ENCODE data around the gene VSIG4. TPM values are rescaled to one million over a fixed set of nuclear protein-coding genes. Genes with fewer than 3 reads are reported as not detected.

The VSIG4 gene
- total RNA-seq, 2 donors from 2014 or later = 72.8 to 259 TPM

GRCh38 chrX:66014556-66014955, 25.3 kb downstream of the VSIG4 start:
- intact Hi-C loops (cut with DNase I) = no loop called here
- DNase-seq (ENCODE audit: low spot score) = no peak

GRCh38 chrX:66014084-66014483, 25.8 kb downstream of the VSIG4 start:
- no peak for DNase-seq (ENCODE audit: low spot score)
- intact Hi-C loops (cut with DNase I) = no loop called here

- no peak for DNase-seq (ENCODE audit: low spot score)
- intact Hi-C loops (cut with DNase I) = no loop called here
These were observed 26.6 kb downstream of the VSIG4 start for GRCh38 chrX:66013194-66013816.

DNA sequence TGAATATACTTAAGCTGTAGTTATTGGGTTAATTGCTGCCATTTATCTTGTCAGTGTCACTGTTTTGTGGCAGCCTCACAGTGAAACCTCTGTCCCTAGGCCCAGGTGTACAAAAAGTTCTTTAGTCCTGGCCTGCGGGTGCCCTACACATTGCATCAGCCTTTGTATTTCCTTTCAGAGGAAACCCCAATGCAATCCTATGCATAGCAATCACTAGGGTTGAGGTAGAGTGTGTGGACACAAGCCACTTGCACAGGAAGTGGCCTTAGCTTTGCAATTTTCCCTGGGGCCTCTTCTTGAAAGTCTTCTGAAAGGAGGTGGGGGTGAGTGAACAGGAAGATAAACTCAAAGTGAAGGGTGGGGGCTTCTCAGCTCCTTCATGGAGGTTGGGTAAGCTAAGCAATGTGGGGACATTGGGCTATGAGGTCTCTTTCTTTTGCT, 27.8 kb downstream of the VSIG4 start:
- intact Hi-C loops (cut with DNase I) = no loop called here
- no peak for DNase-seq (ENCODE audit: low spot score)

DNA sequence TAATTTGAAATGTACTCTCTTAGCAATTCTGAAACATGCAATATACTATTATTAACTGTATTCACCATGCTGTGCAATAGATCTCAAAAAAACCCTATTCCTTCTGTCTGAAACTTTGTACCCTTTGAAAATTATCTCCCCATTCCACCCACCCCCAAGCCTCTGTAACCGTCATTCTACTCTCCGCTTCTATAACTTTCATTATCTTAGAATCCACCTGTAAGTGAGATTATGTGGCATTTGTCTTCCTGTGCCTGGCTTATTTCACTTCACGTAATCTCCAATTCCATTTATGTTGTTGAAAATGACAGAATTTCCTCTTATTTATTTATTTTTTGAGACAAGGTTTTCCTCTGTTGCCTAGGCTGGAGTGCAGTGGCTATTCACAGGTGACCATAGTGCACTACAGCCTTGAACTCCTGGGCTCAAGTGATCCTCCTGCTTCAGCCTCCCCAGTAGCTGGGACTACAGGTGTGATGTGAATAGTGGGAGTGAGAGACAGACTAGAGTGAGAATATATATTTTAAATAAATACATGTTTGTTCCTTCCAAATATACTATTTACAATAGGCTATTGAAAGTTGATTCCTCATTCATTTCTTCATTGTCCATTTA, 30.5 kb downstream of the VSIG4 start:
- intact Hi-C loops (cut with DNase I) = no loop called here
- DNase-seq (ENCODE audit: low spot score) = no peak

DNA sequence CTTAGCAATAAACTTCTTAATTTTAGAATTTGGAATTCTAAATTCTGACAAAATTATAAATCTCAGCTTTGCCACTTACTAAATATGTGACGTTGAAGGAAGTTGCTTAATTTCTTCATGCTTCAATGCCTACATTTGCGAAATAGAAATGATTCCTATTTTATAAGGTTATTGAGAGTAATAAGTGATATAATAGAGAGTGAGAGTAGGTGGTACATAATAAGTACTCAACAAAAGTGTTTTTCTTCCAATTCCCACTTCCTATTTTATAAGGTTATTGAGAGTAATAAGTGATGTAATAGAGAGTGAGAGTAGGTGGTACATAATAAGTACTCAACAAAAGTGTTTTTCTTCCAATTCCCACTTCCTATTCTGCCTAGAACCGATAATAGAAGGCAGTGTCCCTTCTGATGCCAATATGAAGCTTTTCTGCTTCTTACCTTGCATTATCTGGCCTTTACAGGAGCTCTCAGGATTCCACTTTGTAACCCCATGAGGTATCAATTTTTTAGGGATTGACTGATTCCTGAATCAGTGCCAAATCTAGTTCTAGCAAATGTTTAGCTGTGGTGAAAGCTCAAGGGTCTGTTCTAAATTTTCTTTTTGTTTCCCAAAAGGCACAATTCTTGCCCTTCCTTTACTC, 31.4 kb downstream of the VSIG4 start:
- DNase-seq (ENCODE audit: low spot score) = no peak
- intact Hi-C loops (cut with DNase I) = no loop called here

GRCh38 chrX:66007851-66008250, 32.0 kb downstream of the VSIG4 start:
- DNase-seq (ENCODE audit: low spot score) = no peak
- intact Hi-C loops (cut with DNase I) = no loop called here

DNA sequence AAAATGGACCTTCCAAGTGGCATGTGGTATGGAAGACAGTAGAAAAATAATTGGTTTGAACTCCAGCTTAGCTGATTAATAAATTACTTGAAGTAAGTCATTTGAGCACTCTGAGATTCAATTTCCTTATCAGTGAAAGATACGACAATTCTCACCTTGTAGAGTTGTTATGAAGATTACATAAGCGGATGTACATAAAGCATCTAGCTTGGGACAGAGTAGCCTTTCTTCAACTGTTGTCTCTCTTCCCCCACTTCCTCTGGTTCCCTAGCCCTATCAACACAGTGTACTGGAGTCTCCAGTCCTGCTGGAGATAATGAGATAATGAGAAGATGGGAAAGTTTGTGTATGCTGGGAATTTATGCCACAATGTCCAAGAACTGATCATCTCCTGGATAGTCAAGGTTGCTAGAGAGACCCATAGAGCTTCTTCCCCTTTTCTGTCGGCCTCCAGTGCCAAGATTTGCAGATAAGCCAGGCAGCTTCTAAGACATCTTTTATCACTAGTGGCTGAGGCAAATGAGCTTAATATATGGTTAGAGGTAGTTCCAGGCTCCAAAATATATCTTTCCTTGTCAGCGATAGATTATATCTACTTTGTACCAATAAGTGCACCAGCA, 33.9 kb downstream of the VSIG4 start:
- intact Hi-C loops (cut with DNase I) = no loop called here
- no peak for DNase-seq (ENCODE audit: low spot score)

DNA sequence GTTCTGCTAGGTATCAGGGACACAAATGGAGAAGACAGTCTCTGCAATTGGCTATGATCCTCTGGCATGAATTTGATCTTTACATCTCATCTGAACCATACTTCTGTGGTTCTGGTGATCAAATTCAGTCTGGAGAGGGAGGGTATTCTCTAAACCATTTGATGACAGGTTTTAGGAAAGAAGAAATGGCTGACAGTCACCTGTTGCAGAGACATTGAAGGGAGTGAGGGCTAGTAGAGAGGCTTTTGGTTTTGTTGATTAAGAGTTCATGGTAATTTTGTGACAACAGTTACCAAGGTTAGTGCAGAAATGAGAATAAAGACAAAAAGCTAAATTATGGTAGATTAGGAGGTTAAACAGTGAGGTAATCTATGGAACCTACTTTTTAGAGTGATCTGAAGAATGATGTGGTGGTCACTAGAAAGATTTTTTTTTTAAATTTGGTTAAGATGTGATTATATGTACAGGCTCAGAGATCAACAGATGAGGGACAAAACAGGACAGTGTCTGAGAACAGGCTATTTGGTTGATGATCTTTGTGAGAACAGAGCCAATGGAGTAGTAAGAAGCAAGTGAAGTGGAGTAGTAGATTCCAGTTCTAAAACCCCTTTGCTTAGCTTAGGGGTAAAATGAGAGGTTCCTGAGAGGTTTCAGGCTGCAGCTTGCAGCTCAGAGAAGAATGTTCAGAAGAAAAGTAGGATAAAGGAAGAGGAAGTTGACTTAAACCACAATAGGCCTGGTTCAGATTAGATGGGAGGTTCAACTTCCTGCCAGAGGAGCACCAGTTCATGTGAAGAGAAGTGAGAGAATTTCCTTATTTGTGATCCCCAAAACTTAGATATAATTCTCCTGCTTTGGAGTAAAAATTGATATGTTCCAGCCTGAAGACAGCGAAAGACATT, 34.7 kb downstream of the VSIG4 start:
- intact Hi-C loops (cut with DNase I) = no loop called here
- no peak for DNase-seq (ENCODE audit: low spot score)

- intact Hi-C loops (cut with DNase I) = loop anchor here in 1 of 2 donors (1.0 kb wide), 1 partner anchor 23 kb away; no protein-coding TSS in a partner anchor
- DNase-seq (ENCODE audit: low spot score) = no peak
These were observed 36.8 kb downstream of the VSIG4 start for GRCh38 chrX:66002824-66003680.

DNA sequence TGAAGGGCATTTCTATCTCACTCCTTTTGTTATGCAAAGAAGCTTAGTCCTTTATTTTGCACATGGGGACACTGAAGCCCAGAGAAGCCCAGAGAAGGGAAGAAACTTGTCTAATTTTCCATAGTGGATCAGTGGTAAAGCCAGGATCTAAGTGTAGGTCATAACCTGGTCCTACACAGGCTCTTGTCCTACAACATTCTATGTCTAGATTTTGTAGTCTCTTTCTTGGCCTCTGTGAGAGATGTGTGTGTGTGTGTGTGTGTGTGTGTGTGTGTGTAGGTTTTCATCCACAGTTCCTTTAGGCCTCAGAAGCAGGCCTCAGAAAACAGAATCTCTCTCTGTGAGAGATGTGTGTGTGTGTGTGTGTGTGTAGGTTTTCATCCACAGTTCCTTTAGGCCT, 38.3 kb downstream of the VSIG4 start:
- DNase-seq (ENCODE audit: low spot score) = no peak
- intact Hi-C loops (cut with DNase I) = no loop called here

DNA sequence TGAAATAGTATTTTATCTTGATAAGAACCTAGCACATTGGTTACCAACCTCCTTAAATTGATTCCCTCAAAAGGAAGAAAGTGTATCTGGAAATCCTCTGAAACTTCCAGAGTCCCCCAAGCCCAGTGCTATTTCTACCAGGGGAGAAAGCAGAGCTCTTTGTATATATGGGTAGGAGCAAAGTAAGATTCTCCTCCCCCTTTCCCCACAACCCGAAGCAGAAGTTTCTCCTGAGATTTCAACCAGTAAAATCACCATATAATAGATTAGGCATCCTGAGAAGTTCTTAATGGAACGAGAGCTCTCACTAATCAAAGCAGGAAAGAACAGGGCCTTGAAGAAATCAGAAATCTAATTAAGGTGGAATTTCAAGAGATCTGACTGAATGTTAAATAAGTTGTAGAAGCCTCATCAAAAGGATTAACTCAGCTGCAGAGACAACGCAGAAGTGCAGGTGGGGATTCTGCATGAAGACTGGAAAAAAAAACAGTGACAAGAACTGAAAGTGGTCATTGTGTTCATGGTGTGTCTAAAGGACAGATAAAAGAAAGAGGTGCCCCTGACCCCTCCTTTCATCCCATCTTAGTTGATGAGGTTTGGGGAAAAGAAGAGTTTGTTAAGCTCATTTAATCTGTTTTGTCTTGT, 39.1 kb downstream of the VSIG4 start:
- intact Hi-C loops (cut with DNase I) = no loop called here
- DNase-seq (ENCODE audit: low spot score) = no peak

- no peak for DNase-seq (ENCODE audit: low spot score)
- intact Hi-C loops (cut with DNase I) = no loop called here
These were observed 39.7 kb downstream of the VSIG4 start for GRCh38 chrX:66000178-66000577.

GRCh38 chrX:65999563-66000148, 40.2 kb downstream of the VSIG4 start:
- no peak for DNase-seq (ENCODE audit: low spot score)
- intact Hi-C loops (cut with DNase I) = no loop called here

- intact Hi-C loops (cut with DNase I) = no loop called here
- DNase-seq (ENCODE audit: low spot score) = no peak
These were observed 40.8 kb downstream of the VSIG4 start for GRCh38 chrX:65999029-65999562.

DNA sequence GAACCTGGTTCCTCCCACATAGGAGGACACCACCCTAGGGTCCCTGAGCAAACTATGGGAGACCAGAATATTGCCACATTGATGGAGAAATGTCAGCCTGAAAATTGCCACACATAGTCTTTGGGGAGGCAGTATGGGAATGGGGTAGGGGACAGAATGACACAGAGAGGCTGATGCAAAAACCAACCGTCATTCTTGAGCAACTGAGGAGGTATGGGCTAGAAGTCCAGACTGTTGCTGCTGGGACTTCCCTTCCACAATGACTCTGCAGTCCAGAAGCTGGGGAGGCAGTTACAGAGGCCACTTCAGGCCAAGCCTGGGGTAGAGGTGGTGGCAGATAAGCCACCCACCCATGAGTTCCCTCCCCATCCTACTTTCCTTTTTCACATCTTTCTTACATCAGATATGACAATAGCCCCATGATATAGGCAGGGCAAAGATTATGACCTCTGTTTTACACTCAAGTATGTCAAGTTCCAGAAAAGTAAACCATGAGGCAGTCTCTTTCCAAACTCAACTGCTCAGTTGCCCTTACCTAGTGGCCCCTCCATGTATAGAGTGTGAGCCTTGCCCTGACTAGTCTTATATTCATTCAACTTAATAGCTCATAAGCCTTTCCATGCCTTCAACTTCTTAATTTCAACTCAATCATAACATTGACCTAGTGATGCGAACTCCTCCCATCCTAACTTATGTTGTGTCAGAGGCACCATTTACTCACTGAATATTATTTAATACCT, 41.7 kb downstream of the VSIG4 start:
- no peak for DNase-seq (ENCODE audit: low spot score)
- intact Hi-C loops (cut with DNase I) = no loop called here

All from posterior vena cava (tissue), 2 donors.